Measurements from ENCODE around the gene WDFY1. TPM values are rescaled to one million over a fixed set of nuclear protein-coding genes. Genes with fewer than 3 reads are reported as not detected.
"Not testable (repeated sequence)": the region's sequence is repeated elsewhere in the genome, so short reads cannot be mapped to it uniquely, and the experiment has no call there.

WDFY1 gene
- total RNA-seq, 2 experiments from 2014 or later: 33.3 to 45.3 TPM

- Histone ChIP-seq H3K27ac (ENCODE audit: low read depth, low read length, poor library complexity, severe bottlenecking) (no peak overlapping the region), H3K9me2 (ENCODE audit: insufficient read depth, low read length) (no peaks in the 10 kb centered on the region), H3K9me3 (ENCODE audit: low read length) (no peaks in the 10 kb centered on the region), H3K4me3 (ENCODE audit: low read depth, low read length, poor library complexity, severe bottlenecking) (no peak overlapping the region), H3K79me2 (ENCODE audit: insufficient read depth, low read depth, low read length) (no peaks in the 10 kb centered on the region), H3K4me2 (ENCODE audit: low read length) (no peak overlapping the region), H3K4me1 (ENCODE audit: insufficient read depth, low read length, poor library complexity, severe bottlenecking) (no peaks in the 10 kb centered on the region), H4K20me1 (ENCODE audit: insufficient read depth, low read length) (no peaks in the 10 kb centered on the region), H2AFZ (ENCODE audit: low read length) (no peak overlapping the region), H3K36me3 (ENCODE audit: insufficient read depth, low read length) (peaks cover 49% of the 10 kb centered on the region)
- intact Hi-C loops (cut with micrococcal nuclease; ENCODE audit: unreplicated experiment): no loop called here
- ChIA-PET CTCF (ENCODE audit: unreplicated experiment) (no interaction called here), POLR2A (interaction anchor here (0.6 to 0.8 kb wide), 3 partner anchors 30 to 37 kb away, joined by 3 to 8 read pairs (median 5); no protein-coding TSS in a partner anchor)
- DNase-seq (ENCODE audit: low spot score): no peak
- TF ChIP-seq EZH2phosphoT487 (IDR thresholded peaks at IDR 0.05; ENCODE audit: borderline replicate concordance, low read depth, low read length): no peak
- no TSS peak for BruUV-seq (replicated peaks)
Observed at GRCh38 chr2:223880796-223881195, 64.3 kb downstream of the WDFY1 start.

- H3K36me3 ChIP-seq (ENCODE audit: insufficient read depth, low read length): peaks cover 31% of the 10 kb centered on the region; the same call in 1 of the 2 replicates
- no peak for DNase-seq (ENCODE audit: low spot score)
- H3K9me2 ChIP-seq (ENCODE audit: insufficient read depth, low read length): no peaks in the 10 kb centered on the region
- H3K4me1 ChIP-seq (ENCODE audit: insufficient read depth, low read length, poor library complexity, severe bottlenecking): no peaks in the 10 kb centered on the region
- no peaks in the 10 kb centered on the region for H3K79me2 ChIP-seq (ENCODE audit: insufficient read depth, low read depth, low read length)
- CTCF ChIA-PET (ENCODE audit: unreplicated experiment): no interaction called here
- no peak for TF ChIP-seq CTCF (conservative IDR thresholded peaks at IDR 0.05; ENCODE audit: low read length)
- TF ChIP-seq EZH2phosphoT487 (IDR thresholded peaks at IDR 0.05; ENCODE audit: borderline replicate concordance, low read depth, low read length): no peak
- no peaks in the 10 kb centered on the region for H4K20me1 ChIP-seq (ENCODE audit: insufficient read depth, low read length)
- H3K27ac ChIP-seq (ENCODE audit: low read depth, low read length, poor library complexity, severe bottlenecking): no peak overlapping the region
- no peak overlapping the region for H2AFZ ChIP-seq (ENCODE audit: low read length)
- no peak overlapping the region for H3K4me3 ChIP-seq (ENCODE audit: low read depth, low read length, poor library complexity, severe bottlenecking)
- no peak overlapping the region for H3K4me2 ChIP-seq (ENCODE audit: low read length)
- no peaks in the 10 kb centered on the region for H3K9me3 ChIP-seq (ENCODE audit: low read length)
- no TSS peak for BruUV-seq (replicated peaks)
- intact Hi-C loops (cut with micrococcal nuclease; ENCODE audit: unreplicated experiment): no loop called here
- POLR2A ChIA-PET: interaction anchor here (0.6 to 1.4 kb wide), 5 partner anchors 9 to 717 kb away, joined by 3 to 4 read pairs (median 4); no protein-coding TSS in a partner anchor
Observed at GRCh38 chr2:223877721-223878410, 67.3 kb downstream of the WDFY1 start.

GRCh38 chr2:223873672-223874071 lies 71.5 kb downstream of the WDFY1 start:
- ChIA-PET CTCF (ENCODE audit: unreplicated experiment) (no interaction called here), POLR2A (interaction anchor here (1.0 kb wide), 1 partner anchor 8 kb away, joined by 3 read pairs; no protein-coding TSS in a partner anchor)
- Histone ChIP-seq H3K79me2 (ENCODE audit: insufficient read depth, low read depth, low read length) (no peaks in the 10 kb centered on the region), H4K20me1 (ENCODE audit: insufficient read depth, low read length) (no peaks in the 10 kb centered on the region), H3K27ac (ENCODE audit: low read depth, low read length, poor library complexity, severe bottlenecking) (no peak overlapping the region), H3K9me2 (ENCODE audit: insufficient read depth, low read length) (no peaks in the 10 kb centered on the region), H3K9me3 (ENCODE audit: low read length) (no peaks in the 10 kb centered on the region), H3K4me2 (ENCODE audit: low read length) (no peak overlapping the region), H2AFZ (ENCODE audit: low read length) (no peak overlapping the region), H3K4me1 (ENCODE audit: insufficient read depth, low read length, poor library complexity, severe bottlenecking) (no peaks in the 10 kb centered on the region), H3K36me3 (ENCODE audit: insufficient read depth, low read length) (peaks cover 18% of the 10 kb centered on the region; the same call in 1 of the 2 replicates), H3K4me3 (ENCODE audit: low read depth, low read length, poor library complexity, severe bottlenecking) (no peak overlapping the region)
- no peak for TF ChIP-seq EZH2phosphoT487 (IDR thresholded peaks at IDR 0.05; ENCODE audit: borderline replicate concordance, low read depth, low read length)
- TF ChIP-seq CTCF (conservative IDR thresholded peaks at IDR 0.05; ENCODE audit: low read length): no peak
- no peak for DNase-seq (ENCODE audit: low spot score)
- intact Hi-C loops (cut with micrococcal nuclease; ENCODE audit: unreplicated experiment): no loop called here
- no TSS peak for BruUV-seq (replicated peaks)

- H3K36me3 ChIP-seq (ENCODE audit: insufficient read depth, low read length): peaks cover 11% of the 10 kb centered on the region; the same call in 1 of the 2 replicates
- CTCF ChIA-PET (ENCODE audit: unreplicated experiment); H2AFZ ChIP-seq (ENCODE audit: low read length); DNase-seq (ENCODE audit: low spot score); H3K4me1 ChIP-seq (ENCODE audit: insufficient read depth, low read length, poor library complexity, severe bottlenecking); H3K4me3 ChIP-seq (ENCODE audit: low read depth, low read length, poor library complexity, severe bottlenecking); H3K4me2 ChIP-seq (ENCODE audit: low read length); H3K27ac ChIP-seq (ENCODE audit: low read depth, low read length, poor library complexity, severe bottlenecking); H3K9me2 ChIP-seq (ENCODE audit: insufficient read depth, low read length); H3K9me3 ChIP-seq (ENCODE audit: low read length); H3K79me2 ChIP-seq (ENCODE audit: insufficient read depth, low read depth, low read length); H4K20me1 ChIP-seq (ENCODE audit: insufficient read depth, low read length); BruUV-seq (replicated peaks); intact Hi-C loops (cut with micrococcal nuclease; ENCODE audit: unreplicated experiment): not testable (repeated sequence)
- POLR2A ChIA-PET: interaction anchor here (0.9 kb wide), 1 partner anchor 22 kb away, joined by 3 read pairs; no protein-coding TSS in a partner anchor
Observed at GRCh38 chr2:223872772-223873171, 72.4 kb downstream of the WDFY1 start.

GRCh38 chr2:223871661-223872060 lies 73.5 kb downstream of the WDFY1 start:
- H4K20me1 ChIP-seq (ENCODE audit: insufficient read depth, low read length); BruUV-seq (replicated peaks); H3K79me2 ChIP-seq (ENCODE audit: insufficient read depth, low read depth, low read length); H3K36me3 ChIP-seq (ENCODE audit: insufficient read depth, low read length); H2AFZ ChIP-seq (ENCODE audit: low read length); intact Hi-C loops (cut with micrococcal nuclease; ENCODE audit: unreplicated experiment); H3K9me2 ChIP-seq (ENCODE audit: insufficient read depth, low read length); H3K4me2 ChIP-seq (ENCODE audit: low read length); H3K27ac ChIP-seq (ENCODE audit: low read depth, low read length, poor library complexity, severe bottlenecking); CTCF ChIA-PET (ENCODE audit: unreplicated experiment); H3K4me1 ChIP-seq (ENCODE audit: insufficient read depth, low read length, poor library complexity, severe bottlenecking); H3K4me3 ChIP-seq (ENCODE audit: low read depth, low read length, poor library complexity, severe bottlenecking); DNase-seq (ENCODE audit: low spot score); H3K9me3 ChIP-seq (ENCODE audit: low read length): not testable (repeated sequence)
- POLR2A ChIA-PET: interaction anchor here (0.9 kb wide), 1 partner anchor 23 kb away, joined by 3 read pairs; no protein-coding TSS in a partner anchor
